ENCODE measurements around the gene CTNND1.
"Not testable (repeated sequence)": the region's sequence is repeated elsewhere in the genome, so short reads cannot be mapped to it uniquely, and the experiment has no call there.

GRCh38 chr11:57716726-57717125 lies 44.9 kb upstream of the CTNND1 start:
- not testable (repeated sequence) for TF ChIP-seq CTCF (IDR thresholded peaks at IDR 0.05; ENCODE audit: insufficient read depth, low read length, poor library complexity, severe bottlenecking); EZH2phosphoT487 (conservative IDR thresholded peaks at IDR 0.05; ENCODE audit: low read length)

Data from SU-DHL-6 (cell line).